ENCODE data around the gene DNAH17.

DNA sequence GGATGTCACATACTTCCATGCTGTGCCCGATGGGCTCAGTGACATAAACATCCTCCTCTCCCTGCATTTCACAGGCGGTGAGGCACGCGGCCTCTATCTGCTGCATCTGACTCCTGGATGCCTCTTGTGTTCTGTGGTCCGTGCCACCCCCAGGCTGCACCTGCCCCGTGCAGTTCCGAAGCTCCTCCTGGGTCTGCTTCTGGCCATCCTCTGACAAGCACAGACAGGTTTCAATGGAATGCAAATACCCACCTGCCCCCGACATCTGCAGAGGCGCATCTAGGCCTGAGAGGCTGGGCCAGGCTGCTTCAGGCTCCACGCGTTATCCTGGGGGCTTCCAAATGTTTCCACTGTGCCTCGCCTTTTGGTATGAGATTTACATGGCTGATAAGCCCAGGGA is 46.3 kb upstream of the DNAH17 start:
- TF ChIP-seq, protein P1, sequence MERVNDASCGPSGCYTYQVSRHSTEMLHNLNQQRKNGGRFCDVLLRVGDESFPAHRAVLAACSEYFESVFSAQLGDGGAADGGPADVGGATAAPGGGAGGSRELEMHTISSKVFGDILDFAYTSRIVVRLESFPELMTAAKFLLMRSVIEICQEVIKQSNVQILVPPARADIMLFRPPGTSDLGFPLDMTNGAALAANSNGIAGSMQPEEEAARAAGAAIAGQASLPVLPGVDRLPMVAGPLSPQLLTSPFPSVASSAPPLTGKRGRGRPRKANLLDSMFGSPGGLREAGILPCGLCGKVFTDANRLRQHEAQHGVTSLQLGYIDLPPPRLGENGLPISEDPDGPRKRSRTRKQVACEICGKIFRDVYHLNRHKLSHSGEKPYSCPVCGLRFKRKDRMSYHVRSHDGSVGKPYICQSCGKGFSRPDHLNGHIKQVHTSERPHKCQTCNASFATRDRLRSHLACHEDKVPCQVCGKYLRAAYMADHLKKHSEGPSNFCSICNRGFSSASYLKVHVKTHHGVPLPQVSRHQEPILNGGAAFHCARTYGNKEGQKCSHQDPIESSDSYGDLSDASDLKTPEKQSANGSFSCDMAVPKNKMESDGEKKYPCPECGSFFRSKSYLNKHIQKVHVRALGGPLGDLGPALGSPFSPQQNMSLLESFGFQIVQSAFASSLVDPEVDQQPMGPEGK (CRISPR knock-in tag; IDR thresholded peaks at IDR 0.05; ENCODE audit: borderline replicate concordance): no peak
- TF ChIP-seq, protein P2, sequence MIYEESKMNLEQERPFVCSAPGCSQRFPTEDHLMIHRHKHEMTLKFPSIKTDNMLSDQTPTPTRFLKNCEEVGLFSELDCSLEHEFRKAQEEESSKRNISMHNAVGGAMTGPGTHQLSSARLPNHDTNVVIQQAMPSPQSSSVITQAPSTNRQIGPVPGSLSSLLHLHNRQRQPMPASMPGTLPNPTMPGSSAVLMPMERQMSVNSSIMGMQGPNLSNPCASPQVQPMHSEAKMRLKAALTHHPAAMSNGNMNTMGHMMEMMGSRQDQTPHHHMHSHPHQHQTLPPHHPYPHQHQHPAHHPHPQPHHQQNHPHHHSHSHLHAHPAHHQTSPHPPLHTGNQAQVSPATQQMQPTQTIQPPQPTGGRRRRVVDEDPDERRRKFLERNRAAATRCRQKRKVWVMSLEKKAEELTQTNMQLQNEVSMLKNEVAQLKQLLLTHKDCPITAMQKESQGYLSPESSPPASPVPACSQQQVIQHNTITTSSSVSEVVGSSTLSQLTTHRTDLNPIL (CRISPR knock-in tag; IDR thresholded peaks at IDR 0.05; ENCODE audit: low read depth): no peak
- TF ChIP-seq ZNF8 (CRISPR knock-in tag; IDR thresholded peaks at IDR 0.05) (no peak), TOX (CRISPR knock-in tag; IDR thresholded peaks at IDR 0.05; ENCODE audit: borderline replicate concordance) (no peak), ARNTL (CRISPR knock-in tag; IDR thresholded peaks at IDR 0.05; ENCODE audit: borderline replicate concordance, low read depth) (no peak), ZNF70 (CRISPR knock-in tag; IDR thresholded peaks at IDR 0.05) (no peak)

Measured in SK-N-SH treated with all-trans-retinoic acid at 6 μM for 48 hours (cell line).